HepG2 (cell line): ENCODE measurements around the gene USP30. TPM values are rescaled to one million over a fixed set of nuclear protein-coding genes. Genes with fewer than 3 reads are reported as not detected.

ENCODE experiments used
- CBX5 ChIP-seq: sonication (generic); formaldehyde crosslinking; IDR thresholded peaks from 2 replicates; pipeline ENCODE4 v1.4.0; 2020; ENCODE audit warnings: missing genetic modification reagents, borderline replicate concordance
- DDIT3 ChIP-seq: sonication (generic); formaldehyde crosslinking; IDR thresholded peaks from 2 replicates; pipeline ENCODE4 v1.4.0; 2020; ENCODE audit warnings: mild to moderate bottlenecking, missing genetic modification reagents
- HNF1A ChIP-seq, 2 experiments: sonication (generic) in 1 of 2; formaldehyde crosslinking in 1 of 2; IDR thresholded peaks; 2 replicates each; pipeline versions ENCODE4 v1.4.0 to v1.6.1; 2016 to 2020; ENCODE audit warnings: borderline replicate concordance in 1 of 2, low read depth in 1 of 2, mild to moderate bottlenecking in 1 of 2, missing genetic modification reagents in 1 of 2
- NFAT5 ChIP-seq: sonication (generic); formaldehyde crosslinking; IDR thresholded peaks from 2 replicates; pipeline ENCODE4 v1.4.0; 2020; ENCODE audit warnings: missing genetic modification reagents
- REL ChIP-seq: sonication (generic); formaldehyde crosslinking; conservative IDR thresholded peaks from 2 replicates; pipeline ENCODE4 v1.8.0; 2022; ENCODE audit warnings: mild to moderate bottlenecking, missing genetic modification reagents, moderate library complexity
- SP4 ChIP-seq: sonication (generic); formaldehyde crosslinking; IDR thresholded peaks from 2 replicates; pipeline ENCODE4 v1.8.1; 2023; ENCODE audit warnings: mild to moderate bottlenecking, missing genetic modification reagents
- STAT6 ChIP-seq: sonication (generic); formaldehyde crosslinking; IDR thresholded peaks from 2 replicates; pipeline ENCODE4 v1.4.0; 2020; ENCODE audit warnings: missing genetic modification reagents, mild to moderate bottlenecking, borderline replicate concordance
- TIGD3 ChIP-seq: sonication (generic); formaldehyde crosslinking; IDR thresholded peaks from 2 replicates; pipeline ENCODE4 v1.5.1; 2020; ENCODE audit warnings: mild to moderate bottlenecking, missing genetic modification reagents, borderline replicate concordance
- ZFYVE20 ChIP-seq: sonication (generic); formaldehyde crosslinking; IDR thresholded peaks from 2 replicates; pipeline ENCODE4 v1.8.0; 2023; ENCODE audit warnings: low read depth, mild to moderate bottlenecking, moderate library complexity, missing genetic modification reagents, borderline replicate concordance
- ZNF138 ChIP-seq: sonication (generic); formaldehyde crosslinking; IDR thresholded peaks from 2 replicates; pipeline ENCODE4 v1.5.0; 2020; ENCODE audit warnings: mild to moderate bottlenecking, low read depth, missing genetic modification reagents
- ZNF660 ChIP-seq: sonication (generic); formaldehyde crosslinking; IDR thresholded peaks from 2 replicates; pipeline ENCODE4 v1.5.1; 2020; ENCODE audit warnings: mild to moderate bottlenecking, low read depth, missing genetic modification reagents, borderline replicate concordance
- ZNF713 ChIP-seq: sonication (generic); formaldehyde crosslinking; IDR thresholded peaks from 2 replicates; pipeline ENCODE4 v1.4.0; 2020; ENCODE audit warnings: mild to moderate bottlenecking, missing genetic modification reagents
- ZNF776 ChIP-seq: sonication (generic); formaldehyde crosslinking; IDR thresholded peaks from 2 replicates; pipeline ENCODE4 v1.4.0; 2020; ENCODE audit warnings: mild to moderate bottlenecking, missing genetic modification reagents
- polyA plus RNA-seq, 8 experiments: library from polyadenylated mRNA; depleted of rRNA in 3 of 8; stranded (reverse) in 7 of 8; unstranded in 1 of 8; fragments of >200 nt; fragmentation: Illumina TruSeq in 4 of 8; extraction: Trizol in 4 of 8; gene quantifications; 2 replicates each; pipeline versions ENCODE4 v1.2.1 to v1.2.3, GENCODE V29; 2011 to 2016; ENCODE audit warnings: low read depth in 4 of 8, missing spikeins in 1 of 8, mixed read lengths in 1 of 8; ENCODE audit not compliant: insufficient read depth in 1 of 8
- total RNA-seq, 5 experiments: library from RNA; depleted of rRNA; stranded (reverse); fragments of >200 nt; fragmentation: Illumina TruSeq; extraction: Trizol; gene quantifications; 2 replicates each; pipeline ENCODE4 v1.2.3, GENCODE V29; 2016; ENCODE audit warnings: low read depth in 1 of 5

Gene USP30
- total and polyA plus RNA-seq, 2 of the 13 experiments (the other 11 are each of a cell fraction or from before 2014, with no cell fraction given), result 11.2 to 20.8 TPM

GRCh38 chr12:109097435-109098182 is 45.2 kb downstream of the USP30 start, which contains the start of gene UNG (continued):
- TF ChIP-seq HNF1A (IDR thresholded peaks at IDR 0.05; ENCODE audit: low read depth) (no peak), HNF1A (CRISPR knock-in tag; IDR thresholded peaks at IDR 0.05; ENCODE audit: borderline replicate concordance) (no peak), TIGD3 (CRISPR knock-in tag) (0 out of 2 replicates have a peak, but pooled peaks have one; percentile 39), STAT6 (CRISPR knock-in tag) (no peak), DDIT3 (no peak), ZNF138 (CRISPR knock-in tag) (0 out of 2 replicates have a peak, but pooled peaks have one; percentile 26), SP4 (CRISPR knock-in tag) (peak; percentile 84), ZNF660 (CRISPR knock-in tag) (no peak), NFAT5 (CRISPR knock-in tag) (no peak), REL (0 out of 2 replicates have a peak, but pooled peaks have one; percentile 66), CBX5 (CRISPR knock-in tag) (no peak), ZFYVE20 (CRISPR knock-in tag) (no peak), ZNF713 (CRISPR knock-in tag) (no peak), ZNF776 (CRISPR knock-in tag) (no peak)
